Fibroblast of skin of left quadriceps (primary cell): ENCODE data around the gene FRMD4A.

Experiments used
- DNase-seq, 2 experiments: peaks; one replicate each; pipeline ENCODE4 v3.0.0-alpha.2; 2013; ENCODE audit warnings: low read depth in 2 of 2

FRMD4A gene

GRCh38 chr10:14293526-14293925 is 37.2 kb downstream of the FRMD4A start:
- no peak for DNase-seq

GRCh38 chr10:14291296-14291695 is 39.4 kb downstream of the FRMD4A start:
- no peak for DNase-seq

- no peak for DNase-seq
Measured at GRCh38 chr10:14285941-14286560, 44.7 kb downstream of the FRMD4A start.

- DNase-seq, result no peak
Measured at GRCh38 chr10:14282276-14282675, 48.4 kb downstream of the FRMD4A start.

- no peak for DNase-seq
Measured at GRCh38 chr10:14278533-14278932, 52.2 kb downstream of the FRMD4A start.

GRCh38 chr10:14276210-14276609 is 54.5 kb downstream of the FRMD4A start:
- no peak for DNase-seq

- DNase-seq, result no peak
Measured at GRCh38 chr10:14271621-14272020, 59.1 kb downstream of the FRMD4A start.

GRCh38 chr10:14270370-14270769 is 60.4 kb downstream of the FRMD4A start:
- DNase-seq, result no peak

GRCh38 chr10:14265709-14266108 is 65.0 kb downstream of the FRMD4A start:
- DNase-seq, result no peak

- no peak for DNase-seq
Measured at GRCh38 chr10:14262836-14263425, 67.8 kb downstream of the FRMD4A start.

GRCh38 chr10:14261336-14261735 is 69.4 kb downstream of the FRMD4A start:
- no peak for DNase-seq

GRCh38 chr10:14259696-14260566 is 70.8 kb downstream of the FRMD4A start:
- no peak for DNase-seq

GRCh38 chr10:14254368-14254767 is 76.4 kb downstream of the FRMD4A start:
- no peak for DNase-seq

- no peak for DNase-seq
Measured at GRCh38 chr10:14253711-14254110, 77.0 kb downstream of the FRMD4A start.

GRCh38 chr10:14253079-14253478 is 77.6 kb downstream of the FRMD4A start:
- no peak for DNase-seq

- DNase-seq, result no peak
Measured at GRCh38 chr10:14250496-14251076, 80.1 kb downstream of the FRMD4A start.

- DNase-seq, result no peak
Measured at GRCh38 chr10:14247377-14248116, 83.2 kb downstream of the FRMD4A start.

GRCh38 chr10:14244801-14245211 is 85.9 kb downstream of the FRMD4A start:
- DNase-seq, result no peak

GRCh38 chr10:14244147-14244546 is 86.6 kb downstream of the FRMD4A start:
- no peak for DNase-seq

GRCh38 chr10:14243221-14243620 is 87.5 kb downstream of the FRMD4A start:
- no peak for DNase-seq

- DNase-seq, result no peak
Measured at GRCh38 chr10:14241196-14241595, 89.5 kb downstream of the FRMD4A start.
